DMS79 treated with DMSO at 0.1 percent for 48 hours (cell line): ENCODE measurements around the gene PDZD4.

Experiments used
- DNase-seq: peaks from one replicate; lab custom pipeline; 2025; lab: John Stamatoyannopoulos, UW

The PDZD4 gene

GRCh38 chrX:153829799-153830639 is at the start of gene PDZD4:
Gene PDZD4 (minus strand): TSS chrX:153830544. CDS start chrX:153830298, 246 bp downstream.
- peak; percentile 0 for DNase-seq

- DNase-seq = no peak
These were observed 49.5 kb upstream of the PDZD4 start for GRCh38 chrX:153879741-153880439.

GRCh38 chrX:153878969-153879653 is 48.8 kb upstream of the PDZD4 start:
- DNase-seq = peak; percentile 65

DNA sequence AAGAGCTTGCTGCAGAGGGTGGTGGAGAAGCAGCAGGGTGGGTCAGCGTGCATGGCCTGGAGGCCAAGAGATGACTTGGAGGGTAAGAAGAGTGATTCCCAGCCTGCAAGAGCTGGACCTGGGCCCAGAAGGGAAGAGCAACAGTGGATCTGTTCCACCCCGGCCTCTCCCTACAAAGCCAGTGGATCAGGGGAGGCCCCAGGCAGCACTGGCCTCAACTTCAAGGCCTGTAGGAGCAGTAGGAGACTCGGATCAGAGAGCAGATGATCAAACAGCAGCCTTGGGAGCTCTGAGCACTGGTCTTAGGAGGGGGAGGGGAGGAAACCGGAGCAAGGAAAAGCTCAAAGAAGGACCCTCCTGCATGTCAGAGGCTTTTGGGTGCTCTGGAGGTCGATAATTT is 48.0 kb upstream of the PDZD4 start:
- DNase-seq = no peak

DNA sequence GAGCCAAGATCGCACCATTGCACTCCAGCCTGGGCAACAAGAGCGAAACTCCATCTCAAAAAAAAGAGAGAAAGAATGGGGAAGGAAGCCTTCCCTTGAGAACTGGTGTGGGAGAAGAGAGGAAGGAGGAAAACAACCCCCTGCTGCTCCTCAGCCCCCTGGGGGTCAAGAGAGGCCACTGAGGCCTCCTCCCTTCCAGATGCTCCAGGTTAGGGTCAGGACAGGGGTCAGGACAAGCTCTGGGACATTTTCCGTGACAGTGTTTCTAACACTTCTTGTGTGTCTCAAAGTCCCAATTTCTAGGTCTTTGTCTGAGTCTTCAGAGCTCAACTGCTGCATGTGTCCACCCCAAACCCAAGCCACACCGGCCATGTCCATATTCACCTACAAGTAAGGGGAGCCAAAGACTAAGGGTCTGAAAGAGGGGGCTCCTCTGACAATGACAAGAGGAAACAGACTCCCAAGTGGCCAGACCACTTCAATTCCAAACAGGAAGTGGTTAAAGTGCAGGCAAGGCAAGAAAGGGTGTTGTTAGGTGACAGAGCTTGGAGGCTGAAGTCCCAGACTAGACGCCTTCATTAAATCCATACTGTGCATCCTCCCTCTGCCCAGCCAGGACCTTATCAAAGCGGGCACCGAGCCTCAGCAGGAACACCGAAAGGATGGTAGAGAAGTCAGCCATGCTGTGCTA is 47.4 kb upstream of the PDZD4 start:
- no peak for DNase-seq

DNA sequence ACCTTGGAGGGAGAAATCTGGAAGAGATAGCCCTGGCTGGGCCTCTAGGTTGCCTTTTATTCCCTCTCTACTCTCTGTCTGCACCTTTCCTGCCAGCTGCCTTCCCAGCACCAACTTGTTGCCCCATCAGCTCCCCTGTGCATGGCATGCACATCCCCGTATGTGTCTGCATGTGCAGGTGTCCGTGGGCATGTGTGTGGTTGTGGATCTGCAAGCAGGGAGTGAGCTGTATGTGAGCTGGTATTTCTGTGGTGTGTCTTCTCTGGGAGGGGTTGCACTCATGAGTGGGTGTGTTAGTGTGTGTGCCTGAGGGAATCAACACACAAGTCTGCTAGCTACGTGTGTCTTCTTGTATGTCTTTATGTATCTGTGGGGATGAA is 45.8 kb upstream of the PDZD4 start:
- no peak for DNase-seq

DNA sequence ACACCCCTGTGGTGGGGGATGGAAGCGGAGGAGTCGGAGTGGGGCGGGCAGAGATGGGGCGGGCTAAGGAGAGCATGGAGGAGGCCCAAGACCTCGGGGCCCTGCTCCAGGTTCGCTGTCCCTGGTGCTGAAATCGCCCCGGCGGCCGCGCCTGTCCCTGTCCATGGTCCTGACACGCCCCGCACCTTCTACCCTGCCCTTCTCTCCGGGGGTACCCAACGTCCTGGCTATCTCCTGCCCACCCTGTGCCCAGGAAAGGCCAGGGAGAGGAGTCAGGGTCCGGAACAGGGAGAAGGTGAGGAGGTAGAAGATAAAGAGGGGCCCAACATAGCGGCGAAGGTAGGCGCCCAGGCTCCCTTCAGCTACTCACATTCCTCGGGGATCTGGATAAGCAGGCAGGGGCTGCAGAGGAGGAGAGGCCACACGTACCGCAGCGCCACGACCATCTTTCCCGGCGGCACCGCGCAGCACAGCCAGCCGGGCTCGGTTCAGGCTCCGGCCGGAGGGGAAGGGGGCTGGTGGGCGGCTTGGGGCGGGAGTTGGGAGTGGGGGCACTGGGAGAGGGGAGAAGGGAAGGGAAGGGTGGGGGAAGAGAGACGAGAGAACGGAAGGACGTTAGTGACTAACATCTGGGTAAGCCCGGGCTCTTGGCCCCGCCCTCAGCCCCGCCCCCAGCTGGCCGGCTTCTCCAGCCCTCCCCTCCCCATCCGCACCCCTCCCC is 45.2 kb upstream of the PDZD4 start:
- peak; percentile 12 for DNase-seq

- DNase-seq = no peak
These were observed 44.2 kb upstream of the PDZD4 start for GRCh38 chrX:153874366-153875125.

DNA sequence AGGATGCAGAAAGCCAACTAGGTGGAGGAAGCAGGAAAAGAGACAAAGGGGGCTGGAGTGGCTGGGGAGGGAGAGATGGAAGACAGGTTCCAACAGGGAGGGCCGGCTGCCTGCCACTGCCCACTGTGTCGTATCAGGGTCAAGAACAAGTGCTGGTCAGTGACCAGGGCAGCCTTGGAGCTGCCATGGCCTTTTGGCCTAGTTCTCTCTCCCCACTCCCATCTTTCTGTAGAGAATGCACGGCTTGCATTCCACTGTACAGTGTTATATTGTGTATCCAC is 43.7 kb upstream of the PDZD4 start:
- no peak for DNase-seq

DNA sequence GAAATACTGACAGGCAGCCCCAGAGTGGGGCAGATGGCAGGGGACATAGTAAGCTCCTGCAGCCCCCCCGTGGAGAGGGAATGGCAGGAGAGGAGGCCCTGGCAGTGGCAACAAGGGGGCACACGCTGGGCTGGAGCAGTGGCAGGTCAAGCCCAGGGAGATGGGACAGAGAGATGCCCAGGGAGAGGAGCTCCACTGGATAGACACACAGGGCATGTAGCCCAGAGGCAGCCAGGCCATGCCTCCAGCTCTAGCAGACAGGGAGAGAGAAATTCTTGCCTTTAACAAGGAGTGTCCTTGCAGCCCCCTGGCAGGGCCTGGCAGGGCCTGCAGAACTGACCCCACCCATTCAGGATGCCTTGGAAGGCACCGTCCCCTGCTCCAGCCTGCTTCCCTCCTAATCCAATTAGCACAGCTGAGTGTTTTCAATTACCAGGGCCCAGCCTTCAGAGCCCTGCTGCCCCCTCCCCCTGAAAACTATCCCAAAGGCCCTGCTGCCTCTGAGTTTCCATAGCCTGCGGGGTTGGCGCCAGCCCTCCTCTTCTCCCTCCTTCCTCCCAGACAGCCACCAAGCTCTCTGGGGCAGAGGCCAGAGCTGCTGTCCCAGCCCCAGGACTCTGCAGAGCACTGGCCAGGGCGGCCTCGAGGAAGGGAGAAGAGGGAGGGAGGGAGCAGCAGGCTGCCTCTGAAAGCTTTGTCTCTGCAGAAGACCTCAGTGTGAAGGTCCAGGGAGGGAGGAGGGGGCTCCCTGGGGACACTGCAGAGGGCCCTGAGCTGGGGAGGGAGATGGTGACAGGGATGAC is 43.1 kb upstream of the PDZD4 start:
- DNase-seq = no peak

DNA sequence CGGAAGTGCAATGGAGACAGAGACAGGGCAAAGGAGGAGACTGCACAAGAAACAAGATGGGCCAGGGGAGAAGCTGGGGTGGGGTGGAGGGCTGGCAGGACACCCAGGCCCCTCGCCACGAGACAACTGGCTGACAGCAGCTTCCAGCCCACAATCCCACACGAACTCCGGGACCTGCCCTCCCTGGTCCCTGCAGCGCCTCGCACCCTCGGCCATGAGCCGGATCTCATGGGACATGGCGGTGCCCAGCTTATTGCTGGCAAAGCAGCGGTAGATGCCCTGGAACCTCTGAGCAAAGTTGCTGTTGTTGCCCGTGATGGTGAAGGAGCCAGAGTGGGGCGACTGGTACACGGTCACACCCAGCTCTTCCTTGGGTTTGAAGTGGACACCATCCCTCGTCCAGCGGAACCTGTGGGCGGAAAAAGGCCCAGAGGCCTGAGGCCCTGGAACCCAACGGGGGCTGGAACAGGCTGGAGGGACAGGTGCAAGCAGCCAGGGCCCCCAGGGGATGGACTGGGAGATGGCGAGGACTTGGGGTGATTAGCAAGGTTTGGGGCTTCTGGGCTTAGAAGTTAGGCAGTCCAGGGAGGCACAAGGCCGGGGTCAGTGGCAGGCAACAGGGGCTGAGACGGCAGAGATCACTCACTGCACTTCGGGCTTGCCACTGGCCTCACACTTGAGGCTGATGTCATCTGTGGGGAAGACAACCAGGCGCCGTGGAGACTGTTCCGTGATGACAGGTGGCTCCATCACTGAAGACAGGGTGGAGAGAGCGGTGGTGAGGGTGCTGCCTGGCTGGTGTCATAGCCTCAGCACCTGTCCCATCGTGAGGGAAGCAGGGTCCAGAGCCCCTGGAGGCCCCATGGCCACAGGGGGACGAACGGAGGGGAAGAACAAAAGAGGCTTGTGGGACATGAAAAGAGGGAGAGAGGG is 41.9 kb upstream of the PDZD4 start:
- DNase-seq = no peak

DNA sequence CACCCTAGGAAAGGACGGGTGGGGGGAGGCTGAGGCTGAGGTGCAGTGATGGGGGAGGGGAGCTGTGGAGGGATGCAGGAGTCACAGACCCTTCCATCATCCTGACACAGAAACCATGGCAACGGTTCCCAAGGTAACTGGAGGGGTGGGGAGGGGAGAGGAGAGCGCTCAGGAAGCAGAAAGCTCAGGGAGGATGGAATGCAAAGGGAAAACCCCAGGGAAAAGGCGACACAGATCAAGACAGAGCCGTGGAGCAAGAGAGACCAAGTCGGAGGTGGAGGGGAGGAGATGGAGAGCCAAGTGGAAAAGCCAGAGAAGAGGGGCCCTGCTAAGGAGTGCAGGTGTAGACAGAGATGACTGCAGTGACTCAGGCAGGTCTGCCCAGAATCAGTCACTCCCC is 41.1 kb upstream of the PDZD4 start:
- DNase-seq = no peak

- no peak for DNase-seq
These were observed 40.5 kb upstream of the PDZD4 start for GRCh38 chrX:153870791-153871360.

GRCh38 chrX:153870288-153870690 is 39.9 kb upstream of the PDZD4 start:
- no peak for DNase-seq

DNA sequence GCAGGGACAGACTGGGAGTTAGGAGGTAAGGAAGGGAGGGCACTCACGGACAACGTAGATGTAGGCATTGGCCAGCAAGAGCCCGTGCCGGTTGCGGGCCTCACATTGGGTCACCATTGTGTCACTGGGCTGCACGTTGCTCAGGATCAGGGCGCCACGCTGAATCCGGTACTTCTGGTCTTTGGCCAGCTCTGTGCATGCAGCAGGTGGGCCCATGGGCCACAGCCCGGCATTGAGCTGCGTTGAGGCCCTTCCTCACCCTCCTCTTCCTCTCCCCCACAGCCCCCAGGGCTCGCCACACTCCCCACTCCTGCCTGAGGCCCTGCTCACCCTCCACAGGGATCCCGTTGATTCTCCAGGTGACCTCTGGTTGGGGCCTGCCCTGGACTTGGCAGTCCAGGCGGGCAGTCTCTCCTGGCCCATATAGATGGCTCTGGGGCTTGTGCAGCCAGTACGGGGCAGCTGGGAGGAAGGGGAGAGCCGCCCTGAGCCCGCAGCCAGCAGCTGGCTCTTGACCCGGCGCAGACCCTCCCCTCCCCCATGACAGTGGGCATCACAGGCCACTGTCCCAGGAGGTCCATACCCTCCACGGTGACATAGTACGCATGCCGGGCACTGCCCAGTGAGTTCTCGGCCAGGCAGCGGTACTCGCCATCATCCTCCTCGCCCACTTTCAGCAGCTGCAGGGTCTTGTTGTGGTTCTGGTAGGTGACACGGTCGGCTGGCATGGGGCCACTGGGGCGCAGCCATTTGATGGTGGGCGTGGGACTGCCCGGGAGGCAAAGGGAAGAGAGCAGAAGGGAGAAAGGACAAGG is 39.3 kb upstream of the PDZD4 start:
- DNase-seq = no peak

- no peak for DNase-seq
These were observed 38.5 kb upstream of the PDZD4 start for GRCh38 chrX:153868576-153869472.

DNA sequence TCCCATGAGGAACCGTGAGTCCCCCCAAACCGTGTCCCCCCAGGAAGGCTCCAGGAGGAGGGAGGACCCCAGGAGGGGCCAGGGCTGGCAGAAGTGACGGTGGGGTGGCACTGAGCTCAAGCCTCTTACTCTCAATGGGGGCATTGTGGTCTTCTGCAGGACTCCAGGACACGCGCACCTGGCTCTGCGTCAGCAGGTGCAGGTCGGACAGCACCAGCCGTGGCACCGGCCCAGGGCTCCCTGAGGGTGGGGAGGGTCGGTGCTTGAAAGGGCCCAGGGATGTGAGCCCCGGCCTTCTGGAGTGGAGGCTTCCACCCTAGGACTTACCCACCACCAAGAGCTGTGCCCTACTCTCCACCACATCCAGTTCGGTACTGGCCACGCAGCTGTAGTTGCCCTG is 37.3 kb upstream of the PDZD4 start:
- no peak for DNase-seq
